Kidney (tissue), 14 donors: Measurements from ENCODE around the gene CYB561. TPM values are rescaled to one million over a fixed set of nuclear protein-coding genes. Genes with fewer than 3 reads are reported as not detected.

ENCODE experiments used
- DNase-seq, 5 donors: peaks; one replicate each; pipeline ENCODE4 v3.0.0-alpha.2; 2013 to 2020
- FAIRE-seq: peaks from 2 replicates; lab custom pipeline; 2012; peaks lifted over from hg19 to GRCh38; lab: Jason Lieb, UNC
- H3K27ac ChIP-seq, 2 donors: one replicate each; pipeline ENCODE4 v1.7.0; 2013; ENCODE audit warnings: low read depth in 2 of 2, low read length in 2 of 2, inconsistent platforms in 1 of 2
- H3K27me3 ChIP-seq: one replicate; pipeline ENCODE4 v1.7.1; 2013; ENCODE audit warnings: low read length, inconsistent platforms; ENCODE audit not compliant: control insufficient read depth, insufficient read depth
- H3K36me3 ChIP-seq, 3 donors: one replicate each; pipeline versions ENCODE4 v1.7.0 to v1.7.1; 2013; ENCODE audit warnings: low read length in 3 of 3, control low read depth in 1 of 3, inconsistent platforms in 1 of 3; ENCODE audit not compliant: insufficient read depth in 3 of 3, control insufficient read depth in 2 of 3
- H3K4me1 ChIP-seq, 3 donors: one replicate each; pipeline versions ENCODE4 v1.7.0 to v1.7.1; 2013; ENCODE audit warnings: low read length in 3 of 3, inconsistent platforms in 1 of 3, low read depth in 1 of 3; ENCODE audit not compliant: control insufficient read depth in 2 of 3, insufficient read depth in 2 of 3
- H3K4me3 ChIP-seq, 3 donors: one replicate each; pipeline versions ENCODE4 v1.7.0 to v1.8.1; 2013; ENCODE audit warnings: low read length in 3 of 3, control low read depth in 1 of 3, inconsistent platforms in 1 of 3
- H3K9ac ChIP-seq, 3 donors: one replicate each; pipeline versions ENCODE4 v1.7.0 to v1.7.1; 2013; ENCODE audit warnings: low read length in 3 of 3, control low read depth in 1 of 3, inconsistent platforms in 1 of 3
- H3K9me3 ChIP-seq, 3 donors: one replicate each; pipeline versions ENCODE4 v1.7.0 to v1.7.1; 2013; ENCODE audit warnings: low read length in 3 of 3, control low read depth in 1 of 3, inconsistent platforms in 1 of 3; ENCODE audit not compliant: control insufficient read depth in 2 of 3, insufficient read depth in 1 of 3
- CTCF ChIP-seq: IDR thresholded peaks from 3 replicates; pipeline ENCODE4 v1.5.1; 2012; ENCODE audit warnings: mild to moderate bottlenecking, moderate library complexity, borderline replicate concordance; ENCODE audit not compliant: insufficient read depth; ENCODE audit errors: extremely low read depth
- intact Hi-C: fragments of 100-400 bp; cut with DNase I; formaldehyde crosslinking; loops from one replicate; pipeline ENCODE4 v1.11.1; 2022
- polyA plus RNA-seq: library from polyadenylated mRNA; stranded (reverse); fragments of 350-450 nt; fragmentation: Illumina TruSeq; extraction: RNeasy Lipid Tissue Mini Kit (QIAGEN cat#74804); gene quantifications from one replicate; pipeline ENCODE4 v1.2.3, GENCODE V29; 2014; ENCODE audit warnings: low read depth, low replicate concordance; ENCODE audit not compliant: insufficient read depth
- total RNA-seq: library from RNA; stranded (reverse); fragmentation: NEBNext Ultra II Directional; extraction: Animal tissue kit (Norgen Biotek cat#: 25700); gene quantifications from one replicate; pipeline ENCODE4 v1.2.1, GENCODE V29; 2021
- donor health status: control.
- donor health status: control.
- donor health status: control.
- donor health status: control.
- donor health status: control.
- donor health status: DM: yes; HTN: yes; CAD: no.
- donor health status: Normal renal cell carcinoma (clear cell type).

CYB561 gene
- total and polyA plus RNA-seq, 2 donors from 2014 or later, result 38.4 to 51.1 TPM

GRCh38 chr17:63419949-63420867, 25.9 kb downstream of the CYB561 start:
- H3K4me3 ChIP-seq, result no peak overlapping the region
- DNase-seq (peak in 1 of 5 donors; percentile 62), FAIRE-seq (no peak)
- H3K9me3 ChIP-seq, result no peaks in the 10 kb centered on the region
- no peaks in the 10 kb centered on the region for H3K4me1 ChIP-seq
- peaks cover 0 to 8% (median 0%) of the 10 kb centered on the region in 3 donors for H3K36me3 ChIP-seq
- intact Hi-C loops, result loop anchor here (5.0 kb wide), 1 partner anchor 197 kb away; no protein-coding TSS in a partner anchor
- no peak for TF ChIP-seq CTCF
- H3K9ac ChIP-seq, result no peak overlapping the region
- H3K27me3 ChIP-seq, result no peaks in the 10 kb centered on the region
- H3K27ac ChIP-seq, result no peak overlapping the region

GRCh38 chr17:63419398-63419797, 26.7 kb downstream of the CYB561 start:
- H3K36me3 ChIP-seq, result peaks cover 0 to 8% (median 0%) of the 10 kb centered on the region in 3 donors
- H3K4me1 ChIP-seq, result no peaks in the 10 kb centered on the region
- H3K9me3 ChIP-seq, result no peaks in the 10 kb centered on the region
- TF ChIP-seq CTCF, result no peak
- no peak overlapping the region for H3K9ac ChIP-seq
- H3K4me3 ChIP-seq, result no peak overlapping the region
- no peaks in the 10 kb centered on the region for H3K27me3 ChIP-seq
- intact Hi-C loops, result no loop called here
- DNase-seq, result no peak
- no peak for FAIRE-seq
- H3K27ac ChIP-seq, result no peak overlapping the region

GRCh38 chr17:63418540-63418939, 27.6 kb downstream of the CYB561 start:
- no peak for TF ChIP-seq CTCF
- H3K4me1 ChIP-seq, result no peaks in the 10 kb centered on the region
- H3K4me3 ChIP-seq, result no peak overlapping the region
- H3K9me3 ChIP-seq, result no peaks in the 10 kb centered on the region
- FAIRE-seq, result no peak
- H3K27ac ChIP-seq, result no peak overlapping the region
- intact Hi-C loops, result no loop called here
- H3K9ac ChIP-seq, result no peak overlapping the region
- no peak for DNase-seq
- peaks cover 0 to 8% (median 0%) of the 10 kb centered on the region in 3 donors for H3K36me3 ChIP-seq
- no peaks in the 10 kb centered on the region for H3K27me3 ChIP-seq
